Measurements from ENCODE around the gene ZNF587.
"Not testable (repeated sequence)": the region's sequence is repeated elsewhere in the genome, so short reads cannot be mapped to it uniquely, and the experiment has no call there.

DNA sequence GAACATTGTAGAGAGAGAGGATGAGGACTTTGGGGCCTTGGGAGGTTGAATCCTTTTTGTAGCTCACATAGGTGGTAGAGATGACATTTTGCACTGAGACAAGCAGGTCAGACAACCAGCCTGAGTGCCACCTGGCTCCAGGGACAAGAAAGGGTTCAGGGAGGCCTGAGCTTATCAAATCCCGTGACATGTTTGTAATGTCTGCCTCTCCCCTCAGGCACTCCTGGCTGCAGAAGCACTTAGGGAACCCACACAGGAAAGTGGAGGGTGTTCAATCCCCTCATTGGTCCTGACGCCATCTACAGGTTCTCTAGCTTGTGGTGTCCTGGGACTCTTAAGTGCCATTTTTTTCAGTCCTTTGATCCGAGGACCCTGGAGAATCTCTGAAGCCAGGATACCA, 28.6 kb upstream of the ZNF587 start:
- TF ChIP-seq, protein P1, sequence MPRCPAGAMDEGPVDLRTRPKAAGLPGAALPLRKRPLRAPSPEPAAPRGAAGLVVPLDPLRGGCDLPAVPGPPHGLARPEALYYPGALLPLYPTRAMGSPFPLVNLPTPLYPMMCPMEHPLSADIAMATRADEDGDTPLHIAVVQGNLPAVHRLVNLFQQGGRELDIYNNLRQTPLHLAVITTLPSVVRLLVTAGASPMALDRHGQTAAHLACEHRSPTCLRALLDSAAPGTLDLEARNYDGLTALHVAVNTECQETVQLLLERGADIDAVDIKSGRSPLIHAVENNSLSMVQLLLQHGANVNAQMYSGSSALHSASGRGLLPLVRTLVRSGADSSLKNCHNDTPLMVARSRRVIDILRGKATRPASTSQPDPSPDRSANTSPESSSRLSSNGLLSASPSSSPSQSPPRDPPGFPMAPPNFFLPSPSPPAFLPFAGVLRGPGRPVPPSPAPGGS (IDR thresholded peaks at IDR 0.05; ENCODE audit: borderline replicate concordance, insufficient read depth, low read depth, low read length, poor library complexity, severe bottlenecking) = not testable (repeated sequence)
- TF ChIP-seq, protein P2, sequence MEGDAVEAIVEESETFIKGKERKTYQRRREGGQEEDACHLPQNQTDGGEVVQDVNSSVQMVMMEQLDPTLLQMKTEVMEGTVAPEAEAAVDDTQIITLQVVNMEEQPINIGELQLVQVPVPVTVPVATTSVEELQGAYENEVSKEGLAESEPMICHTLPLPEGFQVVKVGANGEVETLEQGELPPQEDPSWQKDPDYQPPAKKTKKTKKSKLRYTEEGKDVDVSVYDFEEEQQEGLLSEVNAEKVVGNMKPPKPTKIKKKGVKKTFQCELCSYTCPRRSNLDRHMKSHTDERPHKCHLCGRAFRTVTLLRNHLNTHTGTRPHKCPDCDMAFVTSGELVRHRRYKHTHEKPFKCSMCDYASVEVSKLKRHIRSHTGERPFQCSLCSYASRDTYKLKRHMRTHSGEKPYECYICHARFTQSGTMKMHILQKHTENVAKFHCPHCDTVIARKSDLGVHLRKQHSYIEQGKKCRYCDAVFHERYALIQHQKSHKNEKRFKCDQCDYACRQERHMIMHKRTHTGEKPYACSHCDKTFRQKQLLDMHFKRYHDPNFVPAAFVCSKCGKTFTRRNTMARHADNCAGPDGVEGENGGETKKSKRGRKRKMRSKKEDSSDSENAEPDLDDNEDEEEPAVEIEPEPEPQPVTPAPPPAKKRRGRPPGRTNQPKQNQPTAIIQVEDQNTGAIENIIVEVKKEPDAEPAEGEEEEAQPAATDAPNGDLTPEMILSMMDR (IDR thresholded peaks at IDR 0.05 in 2 of 3, conservative IDR thresholded peaks at IDR 0.05 in 1 of 3; ENCODE audit: control insufficient read depth in 2 of 3, extremely low read depth in 1 of 3, insufficient read depth in 1 of 3, low read depth in 3 of 3, low read length in 3 of 3) = not testable (repeated sequence)
- not testable (repeated sequence) for TF ChIP-seq ESRRA (IDR thresholded peaks at IDR 0.05; ENCODE audit: low read length); BRCA1 (IDR thresholded peaks at IDR 0.05; ENCODE audit: low read depth, low read length); MYC (IDR thresholded peaks at IDR 0.05; ENCODE audit: insufficient read depth, insufficient read length, insufficient replicate concordance, low read length, severe bottlenecking); ZNF24 (IDR thresholded peaks at IDR 0.05); EGR1 (IDR thresholded peaks at IDR 0.05; ENCODE audit: borderline replicate concordance in 1 of 2, low read depth in 2 of 2, low read length in 2 of 2)
- TF ChIP-seq, protein P3, sequence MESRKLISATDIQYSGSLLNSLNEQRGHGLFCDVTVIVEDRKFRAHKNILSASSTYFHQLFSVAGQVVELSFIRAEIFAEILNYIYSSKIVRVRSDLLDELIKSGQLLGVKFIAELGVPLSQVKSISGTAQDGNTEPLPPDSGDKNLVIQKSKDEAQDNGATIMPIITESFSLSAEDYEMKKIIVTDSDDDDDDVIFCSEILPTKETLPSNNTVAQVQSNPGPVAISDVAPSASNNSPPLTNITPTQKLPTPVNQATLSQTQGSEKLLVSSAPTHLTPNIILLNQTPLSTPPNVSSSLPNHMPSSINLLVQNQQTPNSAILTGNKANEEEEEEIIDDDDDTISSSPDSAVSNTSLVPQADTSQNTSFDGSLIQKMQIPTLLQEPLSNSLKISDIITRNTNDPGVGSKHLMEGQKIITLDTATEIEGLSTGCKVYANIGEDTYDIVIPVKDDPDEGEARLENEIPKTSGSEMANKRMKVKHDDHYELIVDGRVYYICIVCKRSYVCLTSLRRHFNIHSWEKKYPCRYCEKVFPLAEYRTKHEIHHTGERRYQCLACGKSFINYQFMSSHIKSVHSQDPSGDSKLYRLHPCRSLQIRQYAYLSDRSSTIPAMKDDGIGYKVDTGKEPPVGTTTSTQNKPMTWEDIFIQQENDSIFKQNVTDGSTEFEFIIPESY (IDR thresholded peaks at IDR 0.05) = not testable (repeated sequence)
- TF ChIP-seq, protein P4, sequence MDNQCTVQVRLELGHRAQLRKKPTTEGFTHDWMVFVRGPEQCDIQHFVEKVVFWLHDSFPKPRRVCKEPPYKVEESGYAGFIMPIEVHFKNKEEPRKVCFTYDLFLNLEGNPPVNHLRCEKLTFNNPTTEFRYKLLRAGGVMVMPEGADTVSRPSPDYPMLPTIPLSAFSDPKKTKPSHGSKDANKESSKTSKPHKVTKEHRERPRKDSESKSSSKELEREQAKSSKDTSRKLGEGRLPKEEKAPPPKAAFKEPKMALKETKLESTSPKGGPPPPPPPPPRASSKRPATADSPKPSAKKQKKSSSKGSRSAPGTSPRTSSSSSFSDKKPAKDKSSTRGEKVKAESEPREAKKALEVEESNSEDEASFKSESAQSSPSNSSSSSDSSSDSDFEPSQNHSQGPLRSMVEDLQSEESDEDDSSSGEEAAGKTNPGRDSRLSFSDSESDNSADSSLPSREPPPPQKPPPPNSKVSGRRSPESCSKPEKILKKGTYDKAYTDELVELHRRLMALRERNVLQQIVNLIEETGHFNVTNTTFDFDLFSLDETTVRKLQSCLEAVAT (IDR thresholded peaks at IDR 0.05) = not testable (repeated sequence)
- TF ChIP-seq, protein P5, sequence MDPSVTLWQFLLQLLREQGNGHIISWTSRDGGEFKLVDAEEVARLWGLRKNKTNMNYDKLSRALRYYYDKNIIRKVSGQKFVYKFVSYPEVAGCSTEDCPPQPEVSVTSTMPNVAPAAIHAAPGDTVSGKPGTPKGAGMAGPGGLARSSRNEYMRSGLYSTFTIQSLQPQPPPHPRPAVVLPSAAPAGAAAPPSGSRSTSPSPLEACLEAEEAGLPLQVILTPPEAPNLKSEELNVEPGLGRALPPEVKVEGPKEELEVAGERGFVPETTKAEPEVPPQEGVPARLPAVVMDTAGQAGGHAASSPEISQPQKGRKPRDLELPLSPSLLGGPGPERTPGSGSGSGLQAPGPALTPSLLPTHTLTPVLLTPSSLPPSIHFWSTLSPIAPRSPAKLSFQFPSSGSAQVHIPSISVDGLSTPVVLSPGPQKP (IDR thresholded peaks at IDR 0.05; ENCODE audit: low read depth, low read length) = not testable (repeated sequence)

Data from GM12878 (cell line).